DMS79 treated with DMSO at 0.1 percent for 48 hours (cell line): Measurements from ENCODE around the gene GSTA2.
"Not testable (repeated sequence)": the region's sequence is repeated elsewhere in the genome, so short reads cannot be mapped to it uniquely, and the experiment has no call there.

Experiments used
- DNase-seq: peaks from one replicate; lab custom pipeline; 2025; lab: John Stamatoyannopoulos, UW

Gene GSTA2

DNA sequence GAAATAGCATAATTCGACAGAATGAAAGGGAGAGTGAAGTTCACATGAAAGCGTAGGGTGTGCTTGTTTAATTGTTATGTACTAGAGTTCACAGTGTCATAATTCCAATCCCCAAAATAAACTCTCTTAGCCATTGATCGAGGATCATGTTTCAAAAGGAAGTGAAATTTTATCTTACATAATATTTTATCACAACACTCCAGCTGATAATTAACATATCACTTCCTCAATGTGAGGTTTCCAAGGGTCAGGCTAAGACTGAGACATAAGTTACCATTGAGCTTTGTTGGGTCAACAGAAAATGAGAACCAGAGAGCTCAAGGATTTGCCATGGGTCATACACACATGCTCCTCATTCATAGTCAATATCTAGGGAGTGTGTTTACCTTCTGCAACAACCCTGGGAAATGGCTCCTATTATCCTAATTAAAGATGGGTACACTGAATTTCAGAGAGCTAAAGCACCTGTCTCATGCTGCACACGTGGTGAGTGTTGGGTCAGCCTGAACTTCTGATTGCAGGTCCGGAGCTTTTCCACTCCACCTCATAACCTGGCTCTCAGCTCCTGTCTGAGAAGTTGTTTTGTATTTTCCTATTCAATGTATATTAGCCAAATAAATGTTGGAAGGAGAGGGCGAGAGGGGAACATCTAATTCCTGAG, 3.0 kb downstream of the GSTA2 start:
- no peak for DNase-seq

DNA sequence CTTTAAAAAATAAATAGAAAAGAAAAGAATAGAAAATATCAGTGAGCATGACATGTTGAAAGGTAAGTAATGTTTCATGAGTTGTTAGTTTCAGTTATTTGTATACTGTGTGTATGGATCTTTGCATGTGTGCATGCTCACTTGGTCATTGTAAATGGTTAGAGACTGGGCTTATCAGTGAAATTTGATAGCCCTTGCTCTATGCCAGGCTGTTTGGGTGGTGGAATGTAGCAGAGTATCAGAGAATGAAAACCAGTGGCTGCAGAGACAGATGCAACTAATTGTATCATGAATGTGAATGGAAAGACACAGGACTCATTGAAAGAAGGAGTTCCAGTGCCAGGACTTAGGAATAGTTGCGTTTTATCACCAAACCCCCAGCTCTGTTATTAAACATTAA, 4.2 kb downstream of the GSTA2 start:
- DNase-seq: no peak

DNA sequence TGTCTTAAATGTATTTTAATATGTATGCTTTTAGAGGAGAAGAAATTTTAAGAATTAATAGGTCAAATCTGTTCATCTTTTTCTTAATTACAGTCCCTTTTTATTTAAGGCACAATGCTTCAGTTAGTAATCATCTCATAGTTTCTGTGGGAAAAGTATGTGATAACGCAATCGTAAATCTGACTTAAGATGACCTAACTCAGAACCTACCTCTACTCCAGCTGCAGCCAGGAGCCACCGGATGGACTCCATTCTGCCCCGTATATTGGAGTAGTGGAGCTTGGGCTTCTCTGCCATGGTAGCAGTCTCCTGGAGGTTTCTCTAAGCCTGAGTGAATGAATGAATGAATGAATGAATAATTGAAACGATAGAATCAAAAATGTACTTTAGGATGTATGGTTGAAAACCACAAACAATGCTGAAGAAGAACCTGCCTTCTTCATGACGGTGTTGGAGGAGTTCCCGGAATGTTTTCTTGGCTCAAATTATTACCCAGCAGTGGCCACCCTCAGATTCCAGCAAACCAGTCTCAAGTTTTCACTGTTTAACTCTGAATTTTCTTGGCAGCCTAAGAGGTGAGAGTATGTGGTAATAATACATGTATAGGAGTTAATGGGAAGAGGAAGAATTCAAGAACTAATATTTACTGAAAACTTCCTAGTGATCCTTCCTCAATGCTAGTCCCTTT, 5.5 kb downstream of the GSTA2 start:
- DNase-seq: not testable (repeated sequence)

DNA sequence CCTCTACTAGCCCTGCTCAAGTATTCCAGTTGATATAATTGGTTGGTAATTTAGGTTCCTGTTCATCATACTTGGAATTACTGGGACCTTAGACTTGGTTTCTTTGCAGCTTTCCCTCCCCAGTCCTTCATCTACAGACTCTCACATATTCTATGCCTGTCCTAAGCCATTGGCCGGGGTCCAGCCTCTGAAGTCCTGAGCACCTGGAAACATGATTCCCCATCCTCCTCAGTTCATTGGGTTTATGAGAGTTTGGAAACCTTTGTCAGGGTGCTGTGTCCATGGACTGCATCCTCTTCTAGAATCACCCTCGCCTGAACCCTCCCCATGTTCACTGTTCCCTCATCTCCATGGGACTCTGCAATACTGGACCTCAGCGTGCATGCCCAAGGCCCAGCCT, 8.8 kb downstream of the GSTA2 start:
- peak; percentile 71 for DNase-seq

DNA sequence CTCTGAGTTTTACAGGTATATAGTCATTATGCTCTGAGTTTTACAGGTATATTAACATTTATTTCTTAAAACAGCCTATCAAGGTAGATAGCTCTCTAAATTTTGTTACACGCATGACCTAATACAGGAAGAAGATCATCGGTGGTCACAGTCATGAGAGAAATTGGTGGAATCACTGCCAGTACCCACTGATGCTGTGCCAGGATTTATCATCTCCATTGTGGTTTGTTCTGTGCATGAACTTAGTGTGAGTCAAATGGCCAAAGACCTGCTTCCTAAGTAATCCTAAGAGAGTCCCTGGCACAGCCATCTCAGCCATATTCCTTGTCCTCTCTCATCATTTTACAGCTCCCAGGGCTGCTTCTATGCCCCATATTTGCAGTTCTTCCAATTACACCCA, 10.1 kb downstream of the GSTA2 start:
- not testable (repeated sequence) for DNase-seq

DNA sequence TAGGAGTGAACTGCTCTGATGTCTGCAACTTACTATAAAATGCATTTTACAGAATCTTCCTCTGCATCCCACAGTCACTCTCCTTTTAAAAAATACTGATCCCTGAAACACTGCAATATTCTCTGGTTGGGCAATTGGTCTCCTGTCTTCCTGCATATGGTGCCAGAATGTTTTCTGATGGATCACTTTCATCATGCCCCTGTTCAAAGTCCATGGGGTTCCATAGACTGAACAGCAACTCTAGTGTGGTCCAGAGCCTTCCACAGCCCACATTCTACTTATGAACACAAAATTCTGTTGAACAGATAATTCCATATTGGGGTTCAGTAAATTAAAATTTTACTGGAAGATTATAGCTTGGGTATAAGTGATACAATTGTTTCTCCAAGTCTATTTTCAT, 11.0 kb downstream of the GSTA2 start:
- DNase-seq: no peak

DNA sequence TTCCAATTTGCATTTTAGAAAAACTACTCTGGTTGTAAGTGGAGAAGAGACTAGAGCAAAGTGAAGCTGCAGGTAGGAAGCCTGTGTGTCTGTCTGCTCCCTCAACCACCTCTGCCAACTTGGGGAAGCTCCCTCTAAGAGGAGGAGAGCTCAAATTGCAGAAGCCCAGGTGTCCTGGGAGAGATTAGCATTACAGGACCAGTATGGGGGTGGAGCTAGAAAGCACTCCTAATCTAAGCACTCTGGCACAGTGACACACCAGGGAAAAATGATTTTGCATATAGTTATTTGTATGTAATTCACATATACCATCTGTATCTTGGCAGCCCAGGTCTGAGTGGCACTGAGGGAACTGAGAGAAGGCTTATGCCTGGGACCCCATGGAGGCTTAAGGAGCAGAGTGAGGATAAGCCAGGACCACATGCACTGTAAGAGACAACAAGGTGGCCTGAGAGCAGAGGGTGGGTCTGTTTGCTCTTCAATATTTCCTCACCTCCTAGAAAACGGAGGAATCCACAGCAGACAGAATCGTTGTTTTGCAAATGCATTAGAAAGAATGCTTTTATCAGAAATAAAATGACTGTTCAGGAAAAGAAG, 13.6 kb downstream of the GSTA2 start:
- no peak for DNase-seq

DNA sequence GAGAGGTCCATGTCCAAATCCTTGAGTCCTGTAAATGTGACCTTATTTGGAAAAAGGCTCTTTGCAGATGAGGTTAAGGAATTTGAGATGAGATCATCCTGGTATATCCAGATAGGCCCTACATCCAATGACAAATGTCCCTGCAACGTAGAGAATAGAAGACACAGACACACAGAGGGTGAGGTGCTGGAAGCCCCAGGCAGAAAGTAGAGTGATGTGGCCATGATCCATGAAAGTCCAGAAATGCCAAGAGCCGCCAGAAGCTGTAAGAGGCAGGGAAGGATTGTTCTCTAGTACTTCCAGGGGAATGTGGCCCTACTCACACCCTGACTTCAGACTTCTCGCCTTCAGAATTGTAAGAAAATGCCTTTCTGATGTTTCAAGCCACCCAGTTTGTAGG, 16.0 kb downstream of the GSTA2 start:
- not testable (repeated sequence) for DNase-seq

DNA sequence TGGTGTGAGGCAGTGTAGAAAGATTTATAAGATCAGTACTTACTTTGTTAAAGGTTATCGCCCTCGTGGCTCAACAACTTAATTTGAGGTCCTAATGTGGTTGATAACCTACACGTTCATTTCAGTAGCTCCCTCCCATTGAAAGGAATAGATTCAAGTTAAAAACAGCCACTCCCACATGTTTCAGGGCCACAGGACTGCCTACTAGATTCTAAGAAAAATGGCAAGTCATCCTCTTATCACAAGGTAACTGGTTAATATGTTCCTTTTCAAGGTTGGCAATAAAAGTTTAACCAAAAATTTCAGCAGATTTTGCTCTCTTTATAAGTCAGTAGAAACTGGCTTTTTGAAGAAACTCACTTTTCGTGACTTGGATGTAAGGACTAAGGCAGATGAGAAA, 17.1 kb downstream of the GSTA2 start:
- DNase-seq: no peak

DNA sequence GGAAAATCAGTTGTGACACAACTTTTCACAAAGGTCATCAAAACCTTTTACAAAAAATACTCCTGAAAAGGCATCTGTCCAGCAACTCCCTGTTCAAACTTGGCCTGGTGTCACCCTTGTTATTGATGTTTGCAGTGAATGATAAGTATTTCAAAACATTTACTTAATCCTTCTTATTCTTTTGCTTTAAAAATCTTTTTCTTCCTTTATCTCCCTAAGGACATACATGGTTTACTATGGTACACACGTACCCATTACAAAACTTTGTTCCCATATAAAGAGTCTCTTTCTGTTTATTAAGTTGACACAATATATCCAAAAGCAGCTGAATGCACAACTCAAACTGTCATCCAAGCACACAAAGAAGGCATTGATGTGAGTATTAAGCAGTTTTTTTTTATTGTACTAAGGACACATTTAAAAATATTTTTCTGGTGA, 17.5 kb downstream of the GSTA2 start:
- no peak for DNase-seq

DNA sequence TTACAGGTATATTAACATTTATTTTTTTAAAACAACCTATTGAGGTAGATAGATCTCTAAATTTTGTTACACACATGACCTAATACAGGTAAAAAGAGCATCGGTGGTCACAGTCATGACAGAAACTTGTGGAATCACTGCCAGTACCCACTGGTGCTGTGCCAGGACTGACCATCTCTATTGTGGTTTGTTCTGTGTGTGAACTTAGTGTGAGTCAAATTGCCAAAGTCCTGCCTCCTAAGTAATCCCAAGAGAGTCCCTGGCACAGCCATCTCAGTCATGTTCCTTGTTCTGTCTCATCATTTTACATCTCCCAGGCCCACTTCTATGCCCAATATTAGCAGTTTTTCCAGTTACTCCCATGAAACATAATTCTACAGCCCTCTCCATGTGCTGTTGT, 21.4 kb downstream of the GSTA2 start:
- no peak for DNase-seq

DNA sequence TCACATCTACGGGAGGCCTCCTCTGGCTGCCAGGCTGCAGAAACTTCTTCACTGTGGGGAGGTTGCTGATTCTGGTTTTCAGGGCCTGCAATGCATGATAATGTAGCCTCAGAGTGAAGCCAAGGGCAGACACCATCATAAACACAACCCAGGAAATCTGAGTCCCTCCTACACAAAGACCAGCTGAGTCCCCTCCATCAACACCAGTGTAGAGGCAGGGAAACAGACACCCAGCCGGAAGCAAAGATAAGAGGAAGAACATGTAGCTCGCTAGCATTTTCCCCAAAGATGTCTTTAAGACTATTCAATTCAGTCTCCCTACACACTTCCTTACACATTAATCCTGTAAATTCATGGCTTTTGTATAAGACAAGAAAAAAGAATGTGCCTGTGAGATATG, 23.6 kb downstream of the GSTA2 start:
- DNase-seq: no peak

DNA sequence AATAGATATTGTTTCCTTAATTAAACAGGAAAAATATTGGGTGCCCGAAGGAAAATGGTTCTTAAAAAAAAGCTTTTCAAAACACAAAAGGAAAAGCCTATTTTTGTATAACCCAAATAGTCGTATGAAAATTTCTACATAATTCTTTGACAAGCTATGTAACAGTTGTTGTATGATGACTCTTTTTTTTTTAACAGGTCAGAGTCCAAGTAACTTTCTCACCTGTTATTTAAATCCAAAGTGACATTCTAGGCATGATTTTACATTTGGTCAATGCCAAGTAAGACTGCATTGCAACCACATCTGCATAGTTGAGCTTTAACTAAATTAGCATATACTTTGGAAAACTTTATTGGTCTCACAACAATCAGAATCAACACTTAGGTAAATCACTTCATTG, 24.1 kb downstream of the GSTA2 start:
- DNase-seq: no peak

DNA sequence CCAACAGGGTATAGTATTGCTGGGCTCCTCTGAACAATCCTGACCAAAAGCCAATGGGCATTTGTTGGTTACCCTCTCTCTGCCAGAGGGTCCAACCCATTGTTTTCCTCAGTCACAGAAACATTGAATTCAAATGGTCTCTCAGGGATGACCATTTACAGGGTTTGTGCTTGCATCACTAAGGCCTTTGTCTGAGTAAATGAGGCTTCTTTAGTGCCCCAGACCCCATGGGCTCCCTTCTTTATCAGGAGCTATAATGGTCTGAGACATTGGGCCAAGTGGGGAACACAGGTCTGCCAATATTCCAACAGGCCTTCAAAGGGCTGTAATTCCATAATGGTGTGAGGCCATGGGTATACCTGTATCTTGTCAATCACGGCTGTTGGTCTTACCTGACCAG, 27.1 kb downstream of the GSTA2 start:
- DNase-seq: no peak

DNA sequence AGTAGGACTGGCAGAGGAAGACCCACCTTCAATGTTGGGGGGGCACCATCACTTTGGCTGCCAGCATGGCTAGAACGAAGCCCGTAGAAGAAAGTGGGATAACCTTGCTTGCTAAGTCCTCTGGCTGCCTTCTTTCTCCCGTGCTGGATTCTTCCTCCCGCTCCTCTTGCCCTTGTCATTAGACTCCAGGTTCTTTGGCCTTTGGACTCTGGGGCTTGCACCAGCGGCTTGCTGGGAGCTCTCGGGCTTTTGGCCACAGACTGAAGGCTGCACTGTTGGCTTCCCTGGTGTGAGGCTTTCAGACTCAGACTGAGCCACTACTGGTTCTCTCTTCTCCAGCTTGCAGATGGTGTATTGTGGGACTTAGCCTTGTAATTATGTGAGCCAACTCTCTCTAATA, 28.2 kb downstream of the GSTA2 start:
- DNase-seq: no peak

DNA sequence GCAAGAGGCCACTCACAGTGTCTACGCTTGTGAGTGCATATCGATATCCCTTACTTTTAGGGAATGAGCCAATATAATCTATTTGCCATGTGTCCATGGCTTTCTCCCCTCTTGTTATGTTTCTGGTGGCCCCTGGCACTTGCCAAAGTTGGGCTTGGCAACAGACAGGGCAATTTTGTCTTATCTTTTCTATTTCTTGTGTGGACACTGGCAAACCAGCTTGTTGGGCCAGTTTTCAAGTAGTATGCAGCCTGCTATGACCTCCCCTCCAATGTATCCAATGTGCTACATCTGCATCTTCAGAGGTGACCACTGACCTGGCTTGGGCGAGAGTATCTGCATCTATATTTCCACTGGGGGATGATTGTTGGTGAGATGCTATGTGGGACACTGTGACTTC, 29.2 kb downstream of the GSTA2 start:
- no peak for DNase-seq

DNA sequence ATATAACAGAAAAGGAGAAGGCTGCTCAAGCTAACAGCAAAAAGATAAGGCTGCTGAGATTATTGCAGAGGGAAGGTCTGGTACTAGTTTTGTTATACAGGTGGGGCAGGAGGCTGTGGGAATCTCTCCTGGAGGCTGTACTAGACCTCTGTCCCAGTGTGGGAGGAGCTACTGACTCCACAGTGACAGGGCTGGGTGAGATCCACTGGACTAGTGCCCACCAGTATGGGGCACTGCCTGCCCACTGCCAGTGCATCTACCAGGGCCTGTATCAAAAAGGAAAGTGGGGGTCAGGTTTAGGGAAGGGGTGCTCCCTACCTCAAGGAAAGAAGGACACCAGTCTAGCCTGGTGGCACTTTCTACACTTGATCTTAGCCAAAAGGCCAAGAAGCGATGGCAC, 30.1 kb downstream of the GSTA2 start:
- no peak for DNase-seq

DNA sequence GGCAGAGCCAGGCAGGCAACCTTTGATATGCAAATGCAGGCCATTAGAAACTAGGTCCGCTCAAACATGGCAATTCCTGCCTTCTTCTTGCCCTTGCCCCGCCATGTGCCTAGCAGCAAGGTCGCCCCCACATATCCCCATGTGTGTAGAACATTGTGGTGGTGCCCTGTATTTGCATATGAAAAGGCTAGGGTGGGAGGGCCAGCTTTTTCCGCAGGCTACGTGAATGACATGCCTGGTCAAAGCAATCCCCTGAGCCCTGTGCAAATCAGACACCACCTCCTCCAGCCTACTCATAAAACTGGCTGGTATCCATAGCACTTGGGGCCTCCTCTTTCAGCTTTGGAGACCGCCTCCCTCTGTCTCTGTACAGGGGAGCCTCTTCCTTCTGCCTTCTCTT, 31.6 kb downstream of the GSTA2 start:
- DNase-seq: no peak

DNA sequence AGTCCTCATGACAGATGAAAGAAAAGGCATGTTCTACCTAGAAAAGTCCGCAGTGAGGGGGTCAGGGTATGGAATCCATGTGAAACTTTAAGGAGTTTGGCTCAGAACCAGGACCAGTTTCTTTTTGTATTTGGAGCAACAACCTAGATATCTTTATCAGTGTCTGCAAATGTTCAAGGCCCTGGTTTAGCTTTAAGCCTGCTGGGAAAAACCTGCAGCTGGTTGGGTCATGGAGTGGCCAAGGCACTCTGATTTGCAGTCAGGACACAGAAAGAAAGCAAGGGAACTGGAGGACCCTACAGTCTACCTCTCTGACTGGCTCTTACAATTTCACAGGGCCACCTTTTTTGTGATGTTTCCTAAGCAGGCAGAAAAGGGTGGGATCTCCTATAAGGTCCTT, 33.7 kb downstream of the GSTA2 start:
- DNase-seq: no peak

DNA sequence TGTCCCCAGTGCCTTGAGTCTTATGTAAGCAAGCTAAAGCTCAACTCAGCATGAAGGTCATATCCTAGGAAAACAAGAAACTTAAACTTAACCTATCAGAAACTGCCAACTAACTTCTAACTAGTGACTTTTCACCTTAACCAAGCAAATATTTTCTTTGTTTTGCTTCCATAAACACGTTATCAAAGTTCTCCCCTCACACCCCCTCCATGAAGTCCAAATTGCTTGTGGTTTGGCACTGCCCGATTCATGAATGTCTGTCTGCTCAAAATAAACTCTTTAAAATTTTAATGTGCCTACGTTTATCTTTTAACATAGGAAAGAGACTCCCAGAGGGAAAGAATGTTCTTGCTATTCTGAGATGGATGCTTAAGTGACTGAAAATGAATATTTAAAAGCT, 34.9 kb downstream of the GSTA2 start:
- no peak for DNase-seq

DNA sequence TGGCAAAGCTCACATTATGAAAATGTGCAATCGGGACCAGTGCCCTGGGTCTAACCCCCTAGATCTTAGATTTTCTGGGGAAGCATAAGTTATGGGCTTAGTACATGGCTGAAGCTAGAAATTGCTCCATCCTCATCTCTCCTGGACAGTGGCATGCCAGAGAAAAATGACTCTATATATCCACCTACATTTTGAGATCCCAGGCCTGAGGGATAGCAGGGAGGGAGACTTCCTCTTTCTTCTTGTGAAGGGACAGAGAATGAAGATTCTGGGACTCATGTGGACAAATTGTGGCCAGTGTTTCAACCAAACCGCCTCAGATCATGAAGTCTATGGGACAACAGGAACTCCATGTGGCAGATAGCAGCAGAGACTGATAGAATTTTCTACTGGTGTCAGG, 35.4 kb downstream of the GSTA2 start:
- DNase-seq: no peak

DNA sequence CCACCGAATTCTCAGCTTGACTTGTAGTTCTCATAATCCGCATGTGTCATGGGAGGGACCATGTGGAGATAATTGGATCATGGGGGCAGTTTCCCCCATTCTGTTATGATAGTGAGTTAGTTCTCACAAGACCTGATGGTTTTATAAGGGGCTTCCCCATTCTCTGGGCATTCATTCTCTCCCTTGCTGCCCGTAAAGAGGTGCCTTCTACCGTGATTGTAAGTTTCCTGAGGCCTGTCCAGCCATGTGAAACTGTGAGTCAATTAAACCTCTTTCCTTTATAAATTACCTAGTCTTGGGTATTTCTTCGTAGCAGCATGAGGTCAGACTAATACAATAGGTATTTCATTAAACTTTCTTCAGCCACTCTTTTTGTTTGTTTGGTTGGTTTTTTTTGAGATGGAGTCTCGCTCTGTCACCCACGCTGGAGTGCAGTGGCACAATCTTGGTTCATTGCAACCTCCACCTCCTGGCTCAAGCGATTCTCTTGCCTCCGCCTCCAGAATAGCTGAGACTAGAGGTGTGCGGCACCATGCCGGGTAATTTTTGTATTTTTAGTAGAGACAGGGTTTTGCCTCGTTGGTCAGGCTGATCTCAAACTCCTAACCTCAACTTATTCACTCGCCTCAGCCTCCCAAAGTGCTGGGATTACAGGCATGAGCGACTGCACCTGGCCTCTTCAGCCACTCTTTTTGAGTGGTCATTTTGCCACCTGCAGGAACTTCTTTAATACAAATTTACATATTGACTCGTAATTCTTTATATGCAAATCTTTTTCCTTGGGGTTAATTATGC, 36.3 kb downstream of the GSTA2 start:
- no peak for DNase-seq

DNA sequence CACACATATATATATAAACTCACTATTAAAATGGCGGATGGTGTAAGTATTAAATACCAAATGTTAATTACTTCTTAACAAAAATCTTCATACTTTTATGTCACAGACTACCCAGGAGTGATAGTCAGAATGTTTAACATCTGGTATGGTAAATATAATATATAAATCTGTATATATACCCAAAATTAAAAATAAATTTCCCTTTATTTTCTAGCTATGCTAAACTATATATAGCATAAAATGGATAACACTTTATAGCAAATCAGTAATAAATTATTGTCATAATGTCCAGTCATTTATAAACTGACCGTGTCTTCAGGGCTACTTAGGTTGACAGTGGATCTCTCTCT, 37.1 kb downstream of the GSTA2 start:
- no peak for DNase-seq
